Brain microvascular endothelial cell (primary cell): ENCODE measurements around the gene ZNF324.

Source experiments
- DNase-seq: peaks from one replicate; pipeline ENCODE4 v3.0.0-alpha.2; 2020
- H3K27ac ChIP-seq: fragments of 250-450 bp; sonication (Bioruptor Pico); 2 replicates; pipeline ENCODE4 v1.5.1; 2020; ENCODE audit warnings: mild to moderate bottlenecking, moderate library complexity
- H3K27me3 ChIP-seq: fragments of 250-450 bp; sonication (Bioruptor Pico); replicated peaks from 2 replicates; pipeline ENCODE4 v1.5.1; 2020; ENCODE audit warnings: mild to moderate bottlenecking
- H3K36me3 ChIP-seq: fragments of 250-450 bp; sonication (Bioruptor Pico); replicated peaks from 2 replicates; pipeline ENCODE4 v1.5.1; 2020; ENCODE audit warnings: mild to moderate bottlenecking
- H3K4me3 ChIP-seq: 2 replicates; pipeline ENCODE4 v1.5.1; 2011; ENCODE audit warnings: low read depth, mild to moderate bottlenecking, control low read depth, low read length, moderate library complexity
- in situ Hi-C: cut with HindIII; loops from 2 replicates; pipeline ENCODE4 v1.10.0; 2017; ENCODE audit warnings: low sequenced_read_pairs, low pct_ligation_motif_present
- TF ChIP-seq, protein P1 (sequence below): IDR thresholded peaks from 2 replicates; pipeline ENCODE4 v1.5.1; 2011; ENCODE audit warnings: low read depth, mild to moderate bottlenecking, moderate library complexity, low read length, control low read depth, inconsistent platforms; ENCODE audit errors: missing control alignments

The ZNF324 gene

DNA sequence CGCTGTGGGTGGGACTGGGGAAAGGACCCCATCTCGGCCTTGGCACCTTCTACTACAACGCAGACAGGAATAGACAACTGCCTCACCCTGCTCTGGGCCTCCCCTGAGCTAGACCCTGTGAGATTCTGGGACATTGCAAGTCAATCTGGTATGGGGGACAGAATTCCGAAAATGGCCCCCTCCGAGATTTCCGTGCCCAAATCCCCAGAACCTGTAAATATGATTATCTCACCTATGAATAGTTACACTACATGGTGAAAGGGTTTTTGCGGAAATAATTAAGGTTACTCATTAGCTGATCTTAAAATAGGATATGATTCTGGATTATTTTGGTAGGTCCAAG is 53.3 kb downstream of the ZNF324 start:
- in situ Hi-C loops: no loop called here
- H3K27me3 ChIP-seq: no peaks in the 10 kb centered on the region
- no peak for DNase-seq
- H3K27ac ChIP-seq: peak overlapping the region; percentile 89
- TF ChIP-seq, protein P1, sequence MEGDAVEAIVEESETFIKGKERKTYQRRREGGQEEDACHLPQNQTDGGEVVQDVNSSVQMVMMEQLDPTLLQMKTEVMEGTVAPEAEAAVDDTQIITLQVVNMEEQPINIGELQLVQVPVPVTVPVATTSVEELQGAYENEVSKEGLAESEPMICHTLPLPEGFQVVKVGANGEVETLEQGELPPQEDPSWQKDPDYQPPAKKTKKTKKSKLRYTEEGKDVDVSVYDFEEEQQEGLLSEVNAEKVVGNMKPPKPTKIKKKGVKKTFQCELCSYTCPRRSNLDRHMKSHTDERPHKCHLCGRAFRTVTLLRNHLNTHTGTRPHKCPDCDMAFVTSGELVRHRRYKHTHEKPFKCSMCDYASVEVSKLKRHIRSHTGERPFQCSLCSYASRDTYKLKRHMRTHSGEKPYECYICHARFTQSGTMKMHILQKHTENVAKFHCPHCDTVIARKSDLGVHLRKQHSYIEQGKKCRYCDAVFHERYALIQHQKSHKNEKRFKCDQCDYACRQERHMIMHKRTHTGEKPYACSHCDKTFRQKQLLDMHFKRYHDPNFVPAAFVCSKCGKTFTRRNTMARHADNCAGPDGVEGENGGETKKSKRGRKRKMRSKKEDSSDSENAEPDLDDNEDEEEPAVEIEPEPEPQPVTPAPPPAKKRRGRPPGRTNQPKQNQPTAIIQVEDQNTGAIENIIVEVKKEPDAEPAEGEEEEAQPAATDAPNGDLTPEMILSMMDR: no peak
- H3K36me3 ChIP-seq: peaks cover 15% of the 10 kb centered on the region
- H3K4me3 ChIP-seq: peak overlapping the region; percentile 88

DNA sequence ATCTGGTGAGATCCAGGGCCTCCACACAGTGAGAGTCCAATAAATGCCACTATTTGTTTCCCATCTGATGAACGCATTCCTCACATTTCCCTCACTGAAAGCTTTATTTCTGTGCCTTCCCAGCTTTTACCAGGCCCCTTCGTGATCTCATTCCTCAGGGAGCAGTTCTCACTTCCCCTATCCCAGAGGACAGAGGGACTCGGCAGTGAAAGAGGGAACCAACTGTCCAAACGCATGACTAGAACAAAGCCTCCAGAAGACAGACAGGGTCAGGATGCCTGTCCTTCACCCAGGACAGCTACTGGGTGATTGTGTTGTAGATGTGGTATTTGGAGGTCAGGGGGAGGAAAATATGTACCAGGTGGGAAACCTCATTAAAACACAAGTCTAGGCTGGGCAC is 54.8 kb downstream of the ZNF324 start:
- no peak for DNase-seq
- TF ChIP-seq, protein P1: no peak
- Histone ChIP-seq H3K27ac (no peak overlapping the region), H3K27me3 (no peaks in the 10 kb centered on the region), H3K36me3 (peaks cover 8% of the 10 kb centered on the region), H3K4me3 (no peak overlapping the region)
- in situ Hi-C loops: no loop called here

DNA sequence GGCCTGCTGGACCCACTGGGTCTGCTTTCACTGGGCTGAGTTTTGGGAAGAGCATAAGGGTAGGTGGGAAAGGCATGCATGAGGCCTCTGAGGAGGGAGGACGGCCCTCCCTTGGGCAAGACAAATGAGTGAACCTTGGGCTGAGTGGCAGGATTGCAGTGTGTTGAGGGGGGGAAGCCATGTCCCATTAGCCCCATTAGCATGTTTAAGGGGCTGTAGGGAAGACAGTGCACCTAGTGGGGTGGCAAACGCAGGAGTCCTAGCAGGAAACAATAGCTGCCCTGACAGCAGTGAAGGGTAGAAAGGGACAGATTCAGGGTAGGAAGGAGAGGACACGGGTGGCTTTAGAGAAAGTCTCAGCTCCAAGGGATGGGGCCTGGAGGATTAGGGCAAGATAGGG is 55.8 kb downstream of the ZNF324 start:
- H3K36me3 ChIP-seq: no peaks in the 10 kb centered on the region
- TF ChIP-seq, protein P1: no peak
- no peak overlapping the region for H3K27ac ChIP-seq
- no peak for DNase-seq
- in situ Hi-C loops: no loop called here
- H3K27me3 ChIP-seq: no peaks in the 10 kb centered on the region
- H3K4me3 ChIP-seq: no peak overlapping the region
